Caco-2 (cell line): ENCODE data around the gene MAP2K4. TPM values are rescaled to one million over a fixed set of nuclear protein-coding genes. Genes with fewer than 3 reads are reported as not detected.

Experiments
- BruUV-seq: library from RNA; stranded (reverse); fragments of 400-500 nt; replicated peaks from 2 replicates; lab custom pipeline; 2021; lab: Mats Ljungman, UMichigan
- CTCF ChIA-PET: fragments of 300-600 bp; sonication (Branson Sonifier 250); formaldehyde crosslinking; loops from one replicate; lab custom pipeline; 2022; ENCODE audit warnings: antibody characterized with exemption; lab: Charles Lee
- POLR2A ChIA-PET: fragments of 300-600 bp; sonication (Branson Sonifier 250); formaldehyde crosslinking; loops from one replicate; lab custom pipeline; 2022; ENCODE audit warnings: antibody characterized with exemption; lab: Charles Lee
- DNase-seq, 2 experiments: peaks; one replicate each; pipeline versions ENCODE4 v3.0.0 to v3.0.0-alpha.2; 2020 to 2022
- H3K27me3 ChIP-seq: replicated peaks from 2 replicates; pipeline ENCODE4 v1.6.0; 2011; ENCODE audit warnings: low read length; ENCODE audit not compliant: control insufficient read depth, insufficient read depth
- H3K36me3 ChIP-seq: 2 replicates; pipeline ENCODE4 v1.5.1; 2011; ENCODE audit warnings: low read length; ENCODE audit not compliant: control insufficient read depth, insufficient read depth
- H3K4me1 ChIP-seq: fragments of 250-450 bp; sonication (Bioruptor Pico); 2 replicates; pipeline ENCODE4 v1.5.1; 2020; ENCODE audit warnings: mild to moderate bottlenecking
- H3K4me3 ChIP-seq: 2 replicates; pipeline ENCODE4 v1.5.1; 2011; ENCODE audit warnings: low read depth, mild to moderate bottlenecking, control low read depth, low read length
- H3K9me3 ChIP-seq: fragments of 250-450 bp; sonication (Bioruptor Pico); 2 replicates; pipeline ENCODE4 v1.5.1; 2020; ENCODE audit warnings: mild to moderate bottlenecking, moderate library complexity
- H3K27ac Mint-ChIP-seq: one replicate; pipeline ENCODE4 v1.8.0; 2022; ENCODE audit warnings: mixed read lengths; ENCODE audit not compliant: unreplicated experiment
- H3K27me3 Mint-ChIP-seq: one replicate; pipeline ENCODE4 v1.8.0; 2022; ENCODE audit warnings: mixed read lengths; ENCODE audit not compliant: insufficient read depth, unreplicated experiment
- H3K36me3 Mint-ChIP-seq: one replicate; pipeline ENCODE4 v1.8.0; 2022; ENCODE audit warnings: mild to moderate bottlenecking, mixed read lengths; ENCODE audit not compliant: insufficient read depth, unreplicated experiment
- H3K4me1 Mint-ChIP-seq: one replicate; pipeline ENCODE4 v1.8.0; 2022; ENCODE audit warnings: low read depth, mixed read lengths; ENCODE audit not compliant: unreplicated experiment
- H3K4me3 Mint-ChIP-seq: one replicate; pipeline ENCODE4 v1.8.0; 2022; ENCODE audit warnings: mild to moderate bottlenecking, moderate library complexity, mixed read lengths; ENCODE audit not compliant: unreplicated experiment
- H3K9me3 Mint-ChIP-seq: one replicate; pipeline ENCODE4 v1.8.0; 2022; ENCODE audit warnings: mixed read lengths; ENCODE audit not compliant: unreplicated experiment
- intact Hi-C: fragments of 100-400 bp; cut with micrococcal nuclease; formaldehyde crosslinking; loops from one replicate; pipeline ENCODE4 v1.10.0; 2022; ENCODE audit not compliant: unreplicated experiment
- total RNA-seq: library from RNA; stranded (reverse); gene quantifications from 2 replicates; pipeline ENCODE4 v1.2.3, GENCODE V29; 2022
- TF ChIP-seq, protein P1 (sequence below), 2 experiments: fragments of 200-600 bp in 1 of 2; IDR thresholded peaks; 1 replicate in 1 of 2; 2 replicates in 1 of 2; pipeline versions ENCODE4 v1.5.1 to v1.8.0; 2011 to 2022; ENCODE audit warnings: antibody characterized with exemption in 1 of 2, control low read depth in 1 of 2, inconsistent platforms in 1 of 2, low read depth in 1 of 2, low read length in 1 of 2, mild to moderate bottlenecking in 1 of 2, moderate library complexity in 1 of 2; ENCODE audit not compliant: insufficient read depth in 1 of 2, severe bottlenecking in 1 of 2, unreplicated experiment in 1 of 2

MAP2K4 gene
- total RNA-seq, 1 experiment from 2014 or later: 20.9 TPM

DNA sequence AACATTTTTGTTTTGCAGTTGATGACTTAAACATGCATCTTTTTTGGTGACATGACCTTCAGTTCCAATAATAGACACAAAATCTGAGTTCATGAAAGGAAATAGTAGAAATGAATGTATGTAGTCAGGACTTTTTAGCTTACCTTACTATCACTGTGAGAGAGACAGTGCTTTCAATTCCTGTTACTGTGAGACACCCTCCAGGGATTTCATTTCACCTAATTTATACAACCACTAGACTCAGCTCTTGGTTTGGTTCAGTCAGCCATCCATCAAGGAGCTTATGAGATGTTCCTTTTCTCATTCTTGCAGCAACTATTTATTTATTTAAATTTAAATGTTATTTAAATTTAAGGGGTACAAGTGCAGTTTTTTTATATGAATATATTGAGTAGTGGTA, 77.9 kb downstream of the MAP2K4 start:
- no peak for DNase-seq
- Mint-ChIP-seq H3K4me1 (peaks cover 6% of the 10 kb centered on the region), H3K4me3 (no peak overlapping the region), H3K36me3 (peaks cover 6% of the 10 kb centered on the region), H3K27me3 (no peaks in the 10 kb centered on the region), H3K9me3 (no peaks in the 10 kb centered on the region), H3K27ac (no peak overlapping the region)
- BruUV-seq: no TSS peak
- POLR2A ChIA-PET: no interaction called here
- Histone ChIP-seq H3K36me3 (no peaks in the 10 kb centered on the region), H3K4me1 (no peaks in the 10 kb centered on the region), H3K4me3 (no peak overlapping the region), H3K27me3 (no peaks in the 10 kb centered on the region), H3K9me3 (no peaks in the 10 kb centered on the region)
- CTCF ChIA-PET: interaction anchor here (0.5 kb wide), 1 partner anchor 160 kb away, joined by 3 read pairs; no protein-coding TSS in a partner anchor
- intact Hi-C loops: no loop called here
- TF ChIP-seq, protein P1, sequence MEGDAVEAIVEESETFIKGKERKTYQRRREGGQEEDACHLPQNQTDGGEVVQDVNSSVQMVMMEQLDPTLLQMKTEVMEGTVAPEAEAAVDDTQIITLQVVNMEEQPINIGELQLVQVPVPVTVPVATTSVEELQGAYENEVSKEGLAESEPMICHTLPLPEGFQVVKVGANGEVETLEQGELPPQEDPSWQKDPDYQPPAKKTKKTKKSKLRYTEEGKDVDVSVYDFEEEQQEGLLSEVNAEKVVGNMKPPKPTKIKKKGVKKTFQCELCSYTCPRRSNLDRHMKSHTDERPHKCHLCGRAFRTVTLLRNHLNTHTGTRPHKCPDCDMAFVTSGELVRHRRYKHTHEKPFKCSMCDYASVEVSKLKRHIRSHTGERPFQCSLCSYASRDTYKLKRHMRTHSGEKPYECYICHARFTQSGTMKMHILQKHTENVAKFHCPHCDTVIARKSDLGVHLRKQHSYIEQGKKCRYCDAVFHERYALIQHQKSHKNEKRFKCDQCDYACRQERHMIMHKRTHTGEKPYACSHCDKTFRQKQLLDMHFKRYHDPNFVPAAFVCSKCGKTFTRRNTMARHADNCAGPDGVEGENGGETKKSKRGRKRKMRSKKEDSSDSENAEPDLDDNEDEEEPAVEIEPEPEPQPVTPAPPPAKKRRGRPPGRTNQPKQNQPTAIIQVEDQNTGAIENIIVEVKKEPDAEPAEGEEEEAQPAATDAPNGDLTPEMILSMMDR (IDR thresholded peaks at IDR 0.05; ENCODE audit: insufficient read depth in 1 of 2, low read depth in 1 of 2, low read length in 1 of 2, severe bottlenecking in 1 of 2, unreplicated experiment in 1 of 2): no peak

DNA sequence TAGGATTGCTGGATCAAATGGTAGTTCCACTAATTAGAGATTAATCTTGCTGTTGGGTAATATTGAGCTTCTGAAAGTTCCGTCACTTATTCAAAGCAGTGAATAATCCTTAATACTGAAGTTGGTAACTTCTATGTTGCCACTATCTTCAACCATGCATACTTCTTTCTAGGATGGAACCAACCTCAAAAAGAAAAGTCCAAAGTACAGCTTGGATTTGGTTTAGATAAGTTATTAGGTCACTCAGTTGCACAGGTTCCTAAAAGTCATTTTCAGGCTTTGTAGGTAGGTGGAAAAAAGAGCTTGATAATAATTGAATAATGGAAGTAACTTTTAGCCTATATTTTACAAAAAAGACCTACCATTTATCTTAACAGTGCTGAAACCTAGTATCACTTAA, 78.7 kb downstream of the MAP2K4 start:
- Histone ChIP-seq H3K9me3 (no peaks in the 10 kb centered on the region), H3K27me3 (no peaks in the 10 kb centered on the region), H3K4me3 (no peak overlapping the region), H3K4me1 (no peaks in the 10 kb centered on the region), H3K36me3 (no peaks in the 10 kb centered on the region)
- ChIA-PET CTCF (no interaction called here), POLR2A (no interaction called here)
- Mint-ChIP-seq H3K36me3 (peaks cover 6% of the 10 kb centered on the region), H3K27me3 (no peaks in the 10 kb centered on the region), H3K9me3 (no peaks in the 10 kb centered on the region), H3K4me3 (no peak overlapping the region), H3K4me1 (peaks cover 6% of the 10 kb centered on the region), H3K27ac (no peak overlapping the region)
- BruUV-seq: no TSS peak
- intact Hi-C loops: no loop called here
- no peak for DNase-seq
- TF ChIP-seq, protein P1 (IDR thresholded peaks at IDR 0.05; ENCODE audit: insufficient read depth in 1 of 2, low read depth in 1 of 2, low read length in 1 of 2, severe bottlenecking in 1 of 2, unreplicated experiment in 1 of 2): no peak

DNA sequence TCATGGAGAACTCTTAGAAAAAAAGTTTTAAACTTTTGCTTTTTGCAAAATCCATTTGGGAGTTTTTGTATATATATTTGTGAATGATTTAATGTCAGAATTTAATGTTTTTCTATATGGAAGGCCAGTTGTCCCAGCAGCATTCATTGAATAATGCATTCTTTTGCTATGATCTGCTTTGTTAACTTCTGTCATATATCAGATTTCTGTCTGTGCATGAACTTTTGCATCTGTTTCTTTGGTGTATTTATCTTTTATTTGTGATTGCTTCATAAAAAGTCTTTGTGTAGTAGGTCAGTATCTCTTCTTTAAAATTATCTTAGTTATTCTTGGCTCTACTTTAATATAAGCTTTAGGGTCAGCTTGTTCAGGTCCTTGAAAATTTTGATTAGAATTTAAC, 84.2 kb downstream of the MAP2K4 start:
- Mint-ChIP-seq H3K27ac (no peak overlapping the region), H3K4me3 (no peak overlapping the region), H3K9me3 (no peaks in the 10 kb centered on the region), H3K4me1 (peaks cover 7% of the 10 kb centered on the region), H3K27me3 (no peaks in the 10 kb centered on the region), H3K36me3 (no peaks in the 10 kb centered on the region)
- intact Hi-C loops: no loop called here
- DNase-seq: no peak
- ChIA-PET CTCF (no interaction called here), POLR2A (no interaction called here)
- no peaks in the 10 kb centered on the region for H3K27me3 ChIP-seq
- TF ChIP-seq, protein P1 (IDR thresholded peaks at IDR 0.05; ENCODE audit: insufficient read depth in 1 of 2, low read depth in 1 of 2, low read length in 1 of 2, severe bottlenecking in 1 of 2, unreplicated experiment in 1 of 2): no peak
- BruUV-seq: no TSS peak
- no peaks in the 10 kb centered on the region for H3K36me3 ChIP-seq
- H3K9me3 ChIP-seq: no peaks in the 10 kb centered on the region
- no peaks in the 10 kb centered on the region for H3K4me1 ChIP-seq
- H3K4me3 ChIP-seq: no peak overlapping the region
